Putamen (tissue), 1 donor: ENCODE measurements around the gene CT45A3.
"Not testable (repeated sequence)": the region's sequence is repeated elsewhere in the genome, so short reads cannot be mapped to it uniquely, and the experiment has no call there.

Experiments
- DNase-seq: peaks from one replicate; pipeline ENCODE4 v3.0.0-alpha.2; 2016; ENCODE audit warnings: low spot score

Gene CT45A3, protein sequence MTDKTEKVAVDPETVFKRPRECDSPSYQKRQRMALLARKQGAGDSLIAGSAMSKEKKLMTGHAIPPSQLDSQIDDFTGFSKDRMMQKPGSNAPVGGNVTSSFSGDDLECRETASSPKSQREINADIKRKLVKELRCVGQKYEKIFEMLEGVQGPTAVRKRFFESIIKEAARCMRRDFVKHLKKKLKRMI

DNA sequence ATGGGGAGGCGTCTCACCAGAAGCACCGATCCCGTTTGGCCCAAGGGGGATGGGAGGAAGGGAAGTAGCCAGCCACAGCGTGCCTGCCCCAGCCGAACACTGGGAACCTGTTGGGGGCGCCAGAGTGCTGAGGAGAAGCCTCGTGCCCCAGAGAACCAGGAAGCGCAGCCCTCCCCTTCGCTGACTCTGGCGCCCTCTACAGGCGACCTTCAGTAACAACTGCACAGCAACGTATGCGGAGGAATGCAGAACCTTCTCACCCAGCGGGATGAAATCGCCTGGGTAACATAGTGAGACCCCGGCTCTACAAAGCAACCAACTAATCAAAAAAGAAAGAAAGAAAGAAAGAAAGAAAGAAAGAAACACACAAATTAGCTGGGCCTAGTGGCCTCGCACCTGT lies at the start of gene CT45A3:
TSS of gene CT45A3 (minus strand) at position 101 of the 400 bp plus-strand sequence. CDS start 3,747 bp downstream, outside the sequence.
- not testable (repeated sequence) for DNase-seq

DNA sequence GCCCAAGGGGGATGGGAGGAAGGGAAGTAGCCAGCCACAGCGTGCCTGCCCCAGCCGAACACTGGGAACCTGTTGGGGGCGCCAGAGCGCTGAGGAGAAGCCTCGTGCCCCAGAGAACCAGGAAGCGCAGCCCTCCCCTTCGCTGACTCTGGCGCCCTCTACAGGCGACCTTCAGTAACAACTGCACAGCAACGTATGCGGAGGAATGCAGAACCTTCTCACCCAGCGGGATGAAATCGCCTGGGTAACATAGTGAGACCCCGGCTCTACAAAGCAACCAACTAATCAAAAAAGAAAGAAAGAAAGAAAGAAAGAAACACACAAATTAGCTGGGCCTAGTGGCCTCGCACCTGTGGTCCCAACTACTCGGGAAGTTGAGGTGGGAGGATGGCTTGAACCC lies 34.7 kb upstream of the CT45A3 start, which contains the start of gene CT45A6:
TSS of gene CT45A6 (minus strand) at position 101 of the 400 bp plus-strand sequence. CDS start 3,794 bp downstream, outside the sequence.
- DNase-seq: not testable (repeated sequence)

DNA sequence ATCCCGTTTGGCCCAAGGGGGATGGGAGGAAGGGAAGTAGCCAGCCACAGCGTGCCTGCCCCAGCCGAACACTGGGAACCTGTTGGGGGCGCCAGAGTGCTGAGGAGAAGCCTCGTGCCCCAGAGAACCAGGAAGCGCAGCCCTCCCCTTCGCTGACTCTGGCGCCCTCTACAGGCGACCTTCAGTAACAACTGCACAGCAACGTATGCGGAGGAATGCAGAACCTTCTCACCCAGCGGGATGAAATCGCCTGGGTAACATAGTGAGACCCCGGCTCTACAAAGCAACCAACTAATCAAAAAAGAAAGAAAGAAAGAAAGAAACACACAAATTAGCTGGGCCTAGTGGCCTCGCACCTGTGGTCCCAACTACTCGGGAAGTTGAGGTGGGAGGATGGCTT lies 17.4 kb upstream of the CT45A3 start, which contains the start of gene CT45A5:
TSS of gene CT45A5 (minus strand) at position 101 of the 400 bp plus-strand sequence. CDS start 3,774 bp downstream, outside the sequence.
- not testable (repeated sequence) for DNase-seq

DNA sequence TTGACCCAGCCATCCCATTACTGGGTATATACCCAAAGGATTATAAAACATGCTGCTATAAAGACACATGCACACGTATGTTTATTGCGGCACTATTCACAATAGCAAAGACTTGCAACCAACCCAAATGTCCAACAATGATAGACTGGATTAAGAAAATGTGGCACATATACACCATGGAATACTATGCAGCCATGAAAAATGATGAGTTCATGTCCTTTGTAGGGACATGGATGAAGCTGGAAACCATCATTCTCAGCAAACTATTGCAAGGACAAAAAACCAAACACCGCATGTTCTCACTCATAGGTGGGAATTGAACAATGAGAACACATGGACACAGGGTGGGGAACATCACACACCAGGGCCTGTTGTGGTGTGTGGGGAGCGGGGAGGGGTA lies 23.3 kb downstream of the CT45A3 start:
- DNase-seq: not testable (repeated sequence)

DNA sequence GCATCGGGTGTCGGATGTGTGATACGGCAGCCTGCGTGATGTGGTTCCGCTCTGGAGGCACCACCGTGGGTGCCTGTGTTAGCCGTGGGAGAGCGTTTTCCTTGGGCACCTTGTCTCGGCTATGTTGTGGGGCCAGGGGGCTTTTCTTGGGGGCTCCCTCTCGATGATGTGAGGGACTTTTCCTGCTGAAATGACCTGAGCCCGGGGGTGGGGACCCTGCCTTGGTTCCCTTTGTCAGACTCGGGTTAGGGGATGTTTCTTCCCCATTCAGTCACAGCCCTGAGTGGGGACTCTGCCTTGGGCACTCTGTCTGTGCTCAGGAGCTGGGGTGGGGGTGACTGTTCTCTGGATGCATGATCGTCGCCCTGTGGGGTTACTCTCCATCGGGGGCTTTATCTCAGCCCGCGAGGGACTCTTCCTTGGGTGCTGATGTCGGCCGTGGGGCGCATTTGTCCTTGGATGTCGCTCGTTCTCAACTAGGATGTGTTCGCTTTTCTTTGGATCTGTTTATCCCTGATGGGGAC lies 26.7 kb downstream of the CT45A3 start:
- no peak for DNase-seq

DNA sequence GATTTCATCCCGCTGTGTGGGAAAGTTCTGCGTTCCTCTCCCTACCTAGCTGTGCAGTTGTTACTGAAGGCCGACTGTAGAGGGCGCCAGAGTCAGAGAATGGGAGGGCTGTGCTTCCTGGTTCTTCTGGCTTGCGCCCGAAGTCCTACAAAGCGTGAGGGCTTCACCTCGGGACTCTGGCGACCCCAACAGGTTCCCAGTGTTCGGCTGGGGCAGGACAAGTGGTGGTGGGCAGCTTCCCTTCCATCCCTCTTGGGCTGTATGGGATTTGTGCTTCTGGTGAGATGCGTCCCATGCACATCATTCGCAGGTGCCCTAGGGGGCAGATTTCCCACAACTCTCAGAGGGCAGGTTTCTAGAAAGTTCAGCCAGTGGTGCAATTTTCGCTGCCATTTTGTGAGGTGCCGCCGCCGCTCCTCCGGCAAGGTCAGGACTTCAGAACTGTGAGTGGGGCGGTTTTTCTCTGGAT lies 27.3 kb downstream of the CT45A3 start:
- DNase-seq: no peak

DNA sequence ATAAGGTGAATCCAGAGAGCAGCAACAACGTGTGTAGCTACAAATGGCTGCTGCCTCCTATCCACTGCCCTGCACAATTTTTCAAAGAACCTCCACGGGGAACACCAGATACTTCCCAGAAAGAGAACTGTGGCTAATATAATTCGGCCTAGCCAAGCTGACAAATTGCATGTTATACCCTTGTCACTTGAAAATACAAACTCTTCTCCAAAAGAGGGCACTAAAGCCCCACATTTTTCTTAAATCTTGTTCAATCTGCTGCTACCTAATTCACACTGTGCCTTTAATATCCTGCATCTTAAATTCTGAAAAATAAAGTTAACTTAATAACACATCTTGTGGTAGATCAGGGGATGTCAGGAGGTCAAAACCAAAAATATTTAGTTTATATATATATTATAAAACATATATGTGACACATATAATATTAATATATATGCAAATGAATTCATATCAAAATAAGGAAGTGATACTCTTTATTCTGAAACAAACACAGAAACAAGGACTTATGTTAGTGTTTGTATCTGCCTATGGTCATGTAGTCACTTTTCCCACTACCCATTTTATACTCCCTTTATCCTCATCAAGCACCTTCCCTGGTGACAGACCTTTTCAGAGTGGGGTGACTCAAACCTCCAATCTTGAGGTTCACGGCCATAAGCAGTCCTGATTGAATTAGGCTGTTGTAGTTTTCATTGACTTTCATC lies 30.5 kb downstream of the CT45A3 start:
- DNase-seq: no peak

DNA sequence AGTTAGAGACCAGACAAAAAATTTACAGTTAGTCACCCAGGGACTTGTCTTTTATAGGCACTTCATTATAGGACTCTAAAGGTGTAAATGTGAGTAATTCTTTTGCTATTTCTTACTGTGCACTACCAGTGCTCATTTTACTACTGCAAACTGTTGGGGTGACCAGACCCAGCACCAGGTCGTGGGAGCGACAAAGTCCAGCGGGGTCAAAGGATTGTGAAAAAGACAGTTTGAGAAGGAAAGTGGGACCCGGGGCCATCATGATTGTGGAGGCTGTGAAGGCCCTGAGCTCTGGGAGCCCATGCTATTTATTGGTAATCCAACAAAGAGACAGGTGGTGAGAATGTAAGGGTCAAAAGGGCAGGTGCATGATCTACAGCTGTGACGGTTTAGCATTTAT lies 33.3 kb downstream of the CT45A3 start:
- not testable (repeated sequence) for DNase-seq

DNA sequence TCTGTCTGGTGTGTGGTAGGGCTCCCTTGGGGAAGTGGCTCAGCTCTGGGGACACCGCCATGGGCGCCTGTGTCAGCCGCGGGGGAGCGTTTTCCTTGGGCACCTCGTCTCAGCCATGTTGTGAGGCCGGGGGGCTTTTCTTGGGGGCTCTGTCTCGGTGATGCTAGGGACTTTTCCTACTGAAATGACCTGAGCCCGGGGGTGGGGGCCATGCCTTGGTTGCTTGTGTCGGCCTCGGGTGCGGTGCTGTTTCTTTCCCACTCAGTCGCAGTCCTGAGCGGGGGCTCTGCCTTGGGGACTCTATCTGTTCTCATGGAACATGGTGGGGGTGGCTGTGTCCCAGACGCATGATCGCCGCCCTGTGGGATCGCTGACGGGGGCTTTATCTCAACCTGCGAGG lies 54.2 kb downstream of the CT45A3 start:
- no peak for DNase-seq

DNA sequence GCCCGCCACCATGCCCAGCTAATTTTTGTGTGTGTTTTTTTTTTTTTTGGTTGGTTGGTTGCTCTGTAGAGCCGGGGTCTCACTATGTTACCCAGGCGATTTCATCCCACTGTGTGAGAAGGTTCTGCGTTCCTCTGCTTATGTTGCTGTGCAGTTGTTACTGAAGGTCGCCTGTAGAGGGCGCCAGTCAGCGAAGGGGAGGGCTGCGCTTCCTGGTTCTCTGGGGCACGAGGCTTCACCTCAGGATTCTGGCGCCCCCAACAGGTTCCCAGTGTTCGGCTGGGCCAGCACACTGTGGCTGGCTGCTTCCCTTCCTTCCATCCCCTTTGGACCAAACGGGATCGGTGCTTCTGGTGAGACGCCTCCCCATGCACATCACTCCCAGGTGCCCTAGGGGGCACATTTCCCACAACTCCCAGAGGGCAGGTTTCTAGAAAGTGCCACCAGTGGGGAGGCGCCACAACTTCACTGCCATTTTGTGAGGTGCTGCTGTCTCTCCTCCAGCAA lies 54.8 kb downstream of the CT45A3 start, which contains the start of gene CT45A1:
TSS of gene CT45A1 (plus strand) at position 457 of the 507 bp plus-strand sequence. CDS start 5,302 bp downstream, outside the sequence.
- not testable (repeated sequence) for DNase-seq
